GM23338 (cell line): ENCODE measurements around the gene KIAA0753. TPM values are rescaled to one million over a fixed set of nuclear protein-coding genes. Genes with fewer than 3 reads are reported as not detected.

ENCODE experiments used
- ATAC-seq: fragments of 200-7000 bp; cut with Tn5 transposase; 3 replicates; pipeline ENCODE4 v1.9.1; 2020
- DNase-seq: peaks from one replicate; pipeline ENCODE4 v3.0.0-alpha.2; 2015; ENCODE audit warnings: low spot score
- H2AFZ ChIP-seq: fragments of 200-600 bp; sonication (generic); 2 replicates; pipeline ENCODE4 v1.8.0; 2016; ENCODE audit warnings: antibody characterized with exemption, mild to moderate bottlenecking, moderate library complexity
- H3F3A ChIP-seq: fragments of 200-600 bp; sonication (generic); replicated peaks from 2 replicates; pipeline ENCODE4 v1.8.0; 2017; ENCODE audit warnings: antibody characterized with exemption, mixed run types, low read depth
- H3K27ac ChIP-seq: fragments of 200-600 bp; sonication (generic); 2 replicates; pipeline ENCODE4 v1.6.1; 2016; ENCODE audit warnings: low read depth
- H3K27me3 ChIP-seq: fragments of 200-600 bp; sonication (generic); 2 replicates; pipeline ENCODE4 v1.8.0; 2016; ENCODE audit warnings: mild to moderate bottlenecking, mixed run types, moderate library complexity; ENCODE audit not compliant: insufficient read depth
- H3K36me3 ChIP-seq: fragments of 200-600 bp; sonication (generic); 2 replicates; pipeline ENCODE4 v1.8.0; 2016; ENCODE audit warnings: mild to moderate bottlenecking; ENCODE audit not compliant: insufficient read depth
- H3K4me1 ChIP-seq: fragments of 200-600 bp; sonication (generic); 2 replicates; pipeline ENCODE4 v1.8.0; 2016; ENCODE audit warnings: mild to moderate bottlenecking, moderate library complexity; ENCODE audit not compliant: insufficient read depth
- H3K4me2 ChIP-seq: fragments of 200-600 bp; sonication (generic); 2 replicates; pipeline ENCODE4 v1.7.1; 2017; ENCODE audit warnings: mixed run types
- H3K4me3 ChIP-seq: fragments of 200-600 bp; sonication (generic); 2 replicates; pipeline ENCODE4 v1.6.1; 2016; ENCODE audit warnings: mixed run types
- H3K79me2 ChIP-seq: fragments of 200-600 bp; sonication (generic); replicated peaks from 2 replicates; pipeline ENCODE4 v1.8.0; 2017; ENCODE audit warnings: mild to moderate bottlenecking; ENCODE audit not compliant: insufficient read depth
- H3K9me2 ChIP-seq: fragments of 200-600 bp; sonication (generic); 2 replicates; pipeline ENCODE4 v1.8.0; 2017; ENCODE audit not compliant: insufficient read depth
- H4K20me1 ChIP-seq: fragments of 200-600 bp; sonication (generic); replicated peaks from 2 replicates; pipeline ENCODE4 v1.8.0; 2017; ENCODE audit warnings: mild to moderate bottlenecking; ENCODE audit not compliant: insufficient read depth
- H3K27ac Mint-ChIP-seq: 2 replicates; pipeline ENCODE4 v1.8.0; 2020; ENCODE audit warnings: inconsistent platforms, mild to moderate bottlenecking, moderate library complexity, mixed read lengths
- H3K27me3 Mint-ChIP-seq: 3 replicates; pipeline ENCODE4 v1.8.0; 2022; ENCODE audit warnings: low read depth, mild to moderate bottlenecking, moderate library complexity, mixed read lengths, inconsistent platforms; ENCODE audit not compliant: insufficient read depth, poor library complexity
- H3K36me3 Mint-ChIP-seq: 3 replicates; pipeline ENCODE4 v1.8.0; 2021; ENCODE audit warnings: low read depth, mild to moderate bottlenecking, inconsistent platforms, moderate library complexity, mixed read lengths
- H3K4me1 Mint-ChIP-seq: 3 replicates; pipeline ENCODE4 v1.8.0; 2020; ENCODE audit warnings: mild to moderate bottlenecking, inconsistent platforms, mixed read lengths
- H3K4me3 Mint-ChIP-seq: 3 replicates; pipeline ENCODE4 v1.8.0; 2021; ENCODE audit warnings: moderate library complexity, mild to moderate bottlenecking, inconsistent platforms, mixed read lengths
- H3K9me3 Mint-ChIP-seq: 3 replicates; pipeline ENCODE4 v1.8.0; 2020; ENCODE audit warnings: moderate library complexity, mild to moderate bottlenecking, inconsistent platforms, mixed read lengths
- JUNB ChIP-seq: IDR thresholded peaks from one replicate; pipeline ENCODE4 v1.6.1; 2016; ENCODE audit warnings: antibody characterized with exemption; ENCODE audit not compliant: unreplicated experiment
- POLR2AphosphoS5 ChIP-seq: IDR thresholded peaks from 2 replicates; pipeline ENCODE4 v1.6.1; 2016; ENCODE audit warnings: antibody characterized with exemption, low read depth
- STAT1 ChIP-seq: IDR thresholded peaks from one replicate; pipeline ENCODE4 v1.6.1; 2016; ENCODE audit warnings: antibody characterized with exemption; ENCODE audit not compliant: unreplicated experiment
- ZNF114 ChIP-seq: fragments of 250-450 bp; sonication (Bioruptor Pico); IDR thresholded peaks from 2 replicates; pipeline ENCODE4 v1.5.0; 2020; ENCODE audit warnings: mild to moderate bottlenecking, moderate library complexity
- polyA plus RNA-seq: library from polyadenylated mRNA; unstranded; fragments of >200 nt; fragmentation: Nextera tagmentation; extraction: Ambion mirVana; gene quantifications from 2 replicates; pipeline ENCODE4 v1.2.1, GENCODE V29; 2016
- total RNA-seq: library from RNA; depleted of rRNA; stranded (reverse); fragments of >200 nt; shearing (Covaris generic); gene quantifications from 2 replicates; pipeline ENCODE4 v1.2.3, GENCODE V29; 2014
- TF ChIP-seq, protein P1 (sequence below): fragments of 250-450 bp; sonication (Bioruptor Pico); IDR thresholded peaks from 2 replicates; pipeline ENCODE4 v1.5.0; 2020; ENCODE audit warnings: mild to moderate bottlenecking, moderate library complexity
- TF ChIP-seq, protein P2 (sequence below): IDR thresholded peaks from one replicate; pipeline ENCODE4 v1.6.1; 2018; ENCODE audit warnings: antibody characterized with exemption; ENCODE audit not compliant: unreplicated experiment

KIAA0753 gene
- total and polyA plus RNA-seq, 2 experiments from 2014 or later, result 6.0 to 27.8 TPM

DNA sequence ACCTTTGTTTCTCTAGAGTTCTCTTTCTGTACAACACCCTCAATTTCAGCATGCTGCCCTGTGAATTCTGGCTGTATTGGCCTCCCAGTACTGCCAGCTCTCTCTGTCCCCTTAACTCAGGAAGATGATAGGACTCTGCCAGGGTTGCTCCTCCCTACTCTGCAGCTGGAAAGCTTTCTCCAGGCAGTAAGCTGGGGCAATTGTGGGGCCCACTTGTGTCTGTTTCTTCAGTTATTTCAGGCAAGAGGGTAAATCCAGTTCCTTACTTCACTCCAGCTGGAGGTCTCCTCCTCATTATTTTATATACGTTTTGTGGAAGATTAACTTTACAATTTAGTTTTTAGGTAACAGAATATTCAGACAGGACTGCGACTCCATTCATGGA is 20.9 kb upstream of the KIAA0753 start:
- peaks cover 2% of the 10 kb centered on the region; the same call in 1 of the 2 replicates for H3K4me1 ChIP-seq
- no peak overlapping the region for H3K4me2 ChIP-seq
- TF ChIP-seq ZNF114, result no peak
- TF ChIP-seq, protein P1, sequence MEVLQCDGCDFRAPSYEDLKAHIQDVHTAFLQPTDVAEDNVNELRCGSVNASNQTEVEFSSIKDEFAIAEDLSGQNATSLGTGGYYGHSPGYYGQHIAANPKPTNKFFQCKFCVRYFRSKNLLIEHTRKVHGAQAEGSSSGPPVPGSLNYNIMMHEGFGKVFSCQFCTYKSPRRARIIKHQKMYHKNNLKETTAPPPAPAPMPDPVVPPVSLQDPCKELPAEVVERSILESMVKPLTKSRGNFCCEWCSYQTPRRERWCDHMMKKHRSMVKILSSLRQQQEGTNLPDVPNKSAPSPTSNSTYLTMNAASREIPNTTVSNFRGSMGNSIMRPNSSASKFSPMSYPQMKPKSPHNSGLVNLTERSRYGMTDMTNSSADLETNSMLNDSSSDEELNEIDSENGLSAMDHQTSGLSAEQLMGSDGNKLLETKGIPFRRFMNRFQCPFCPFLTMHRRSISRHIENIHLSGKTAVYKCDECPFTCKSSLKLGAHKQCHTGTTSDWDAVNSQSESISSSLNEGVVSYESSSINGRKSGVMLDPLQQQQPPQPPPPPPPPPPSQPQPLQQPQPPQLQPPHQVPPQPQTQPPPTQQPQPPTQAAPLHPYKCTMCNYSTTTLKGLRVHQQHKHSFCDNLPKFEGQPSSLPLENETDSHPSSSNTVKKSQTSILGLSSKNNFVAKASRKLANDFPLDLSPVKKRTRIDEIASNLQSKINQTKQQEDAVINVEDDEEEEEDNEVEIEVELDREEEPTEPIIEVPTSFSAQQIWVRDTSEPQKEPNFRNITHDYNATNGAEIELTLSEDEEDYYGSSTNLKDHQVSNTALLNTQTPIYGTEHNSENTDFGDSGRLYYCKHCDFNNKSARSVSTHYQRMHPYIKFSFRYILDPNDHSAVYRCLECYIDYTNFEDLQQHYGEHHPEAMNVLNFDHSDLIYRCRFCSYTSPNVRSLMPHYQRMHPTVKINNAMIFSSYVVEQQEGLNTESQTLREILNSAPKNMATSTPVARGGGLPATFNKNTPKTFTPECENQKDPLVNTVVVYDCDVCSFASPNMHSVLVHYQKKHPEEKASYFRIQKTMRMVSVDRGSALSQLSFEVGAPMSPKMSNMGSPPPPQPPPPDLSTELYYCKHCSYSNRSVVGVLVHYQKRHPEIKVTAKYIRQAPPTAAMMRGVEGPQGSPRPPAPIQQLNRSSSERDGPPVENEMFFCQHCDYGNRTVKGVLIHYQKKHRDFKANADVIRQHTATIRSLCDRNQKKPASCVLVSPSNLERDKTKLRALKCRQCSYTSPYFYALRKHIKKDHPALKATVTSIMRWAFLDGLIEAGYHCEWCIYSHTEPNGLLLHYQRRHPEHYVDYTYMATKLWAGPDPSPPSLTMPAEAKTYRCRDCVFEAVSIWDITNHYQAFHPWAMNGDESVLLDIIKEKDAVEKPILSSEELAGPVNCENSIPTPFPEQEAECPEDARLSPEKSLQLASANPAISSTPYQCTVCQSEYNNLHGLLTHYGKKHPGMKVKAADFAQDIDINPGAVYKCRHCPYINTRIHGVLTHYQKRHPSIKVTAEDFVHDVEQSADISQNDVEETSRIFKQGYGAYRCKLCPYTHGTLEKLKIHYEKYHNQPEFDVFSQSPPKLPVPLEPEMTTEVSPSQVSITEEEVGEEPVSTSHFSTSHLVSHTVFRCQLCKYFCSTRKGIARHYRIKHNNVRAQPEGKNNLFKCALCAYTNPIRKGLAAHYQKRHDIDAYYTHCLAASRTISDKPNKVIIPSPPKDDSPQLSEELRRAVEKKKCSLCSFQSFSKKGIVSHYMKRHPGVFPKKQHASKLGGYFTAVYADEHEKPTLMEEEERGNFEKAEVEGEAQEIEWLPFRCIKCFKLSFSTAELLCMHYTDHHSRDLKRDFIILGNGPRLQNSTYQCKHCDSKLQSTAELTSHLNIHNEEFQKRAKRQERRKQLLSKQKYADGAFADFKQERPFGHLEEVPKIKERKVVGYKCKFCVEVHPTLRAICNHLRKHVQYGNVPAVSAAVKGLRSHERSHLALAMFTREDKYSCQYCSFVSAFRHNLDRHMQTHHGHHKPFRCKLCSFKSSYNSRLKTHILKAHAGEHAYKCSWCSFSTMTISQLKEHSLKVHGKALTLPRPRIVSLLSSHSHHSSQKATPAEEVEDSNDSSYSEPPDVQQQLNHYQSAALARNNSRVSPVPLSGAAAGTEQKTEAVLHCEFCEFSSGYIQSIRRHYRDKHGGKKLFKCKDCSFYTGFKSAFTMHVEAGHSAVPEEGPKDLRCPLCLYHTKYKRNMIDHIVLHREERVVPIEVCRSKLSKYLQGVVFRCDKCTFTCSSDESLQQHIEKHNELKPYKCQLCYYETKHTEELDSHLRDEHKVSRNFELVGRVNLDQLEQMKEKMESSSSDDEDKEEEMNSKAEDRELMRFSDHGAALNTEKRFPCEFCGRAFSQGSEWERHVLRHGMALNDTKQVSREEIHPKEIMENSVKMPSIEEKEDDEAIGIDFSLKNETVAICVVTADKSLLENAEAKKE, result no peak
- Mint-ChIP-seq H3K9me3 (no peaks in the 10 kb centered on the region; the same call in 2 of the 3 replicates), H3K27ac (no peak overlapping the region), H3K4me3 (no peak overlapping the region), H3K36me3 (no peaks in the 10 kb centered on the region), H3K4me1 (peaks cover 8% of the 10 kb centered on the region), H3K27me3 (peaks cover 25% of the 10 kb centered on the region)
- DNase-seq (no peak), ATAC-seq (no peak)
- no peaks in the 10 kb centered on the region for H3K79me2 ChIP-seq
- peaks cover 33% of the 10 kb centered on the region for H3K27me3 ChIP-seq
- no peak overlapping the region for H3K4me3 ChIP-seq
- no peaks in the 10 kb centered on the region for H3K9me2 ChIP-seq
- H3K27ac ChIP-seq, result no peak overlapping the region
- H4K20me1 ChIP-seq, result peaks cover 7% of the 10 kb centered on the region; the same call in 1 of the 2 replicates
- H2AFZ ChIP-seq, result no peak overlapping the region
- H3K36me3 ChIP-seq, result no peaks in the 10 kb centered on the region
- no peaks in the 10 kb centered on the region for H3F3A ChIP-seq

DNA sequence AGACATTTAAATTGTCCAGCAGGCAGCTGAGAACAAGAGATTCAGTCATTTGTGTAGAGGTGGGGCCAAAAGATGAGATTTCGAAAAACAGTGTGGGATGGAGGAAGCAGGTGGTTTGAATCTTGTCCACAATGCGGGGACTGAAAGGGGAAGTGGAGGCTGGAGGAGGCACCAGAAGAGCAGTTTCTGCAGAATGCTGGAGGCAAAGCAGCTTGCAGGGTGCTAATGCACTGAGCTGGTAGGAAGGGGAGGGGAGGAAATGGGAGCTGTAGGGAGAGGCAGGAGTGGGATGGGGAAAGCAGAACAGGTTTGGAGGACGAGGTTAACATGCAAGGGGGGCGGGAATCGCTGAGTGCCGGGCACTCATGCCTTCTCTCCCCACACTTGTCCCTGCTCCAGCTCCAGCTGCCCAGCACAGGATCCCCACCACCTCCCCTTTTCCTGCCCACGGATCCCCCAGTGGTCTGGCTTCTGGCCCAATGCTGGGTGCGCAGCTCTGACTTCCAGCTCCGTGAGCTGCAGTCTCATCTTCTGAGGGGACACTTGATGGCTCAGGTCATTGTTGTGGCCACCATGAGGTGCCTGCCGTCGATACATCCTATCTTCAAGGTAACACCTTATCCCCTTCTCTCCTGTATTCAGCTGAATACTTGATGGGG is 20.4 kb upstream of the KIAA0753 start:
- peaks cover 8% of the 10 kb centered on the region for H3K4me1 Mint-ChIP-seq
- H3K36me3 Mint-ChIP-seq, result no peaks in the 10 kb centered on the region
- no peak overlapping the region for H3K4me3 Mint-ChIP-seq
- Histone ChIP-seq H2AFZ (no peak overlapping the region), H3K4me3 (no peak overlapping the region), H3K27ac (no peak overlapping the region), H3K27me3 (peaks cover 38% of the 10 kb centered on the region), H3K4me1 (peaks cover 2% of the 10 kb centered on the region; the same call in 1 of the 2 replicates), H3K36me3 (no peaks in the 10 kb centered on the region), H3F3A (no peaks in the 10 kb centered on the region), H3K9me2 (no peaks in the 10 kb centered on the region), H4K20me1 (peaks cover 7% of the 10 kb centered on the region; the same call in 1 of the 2 replicates), H3K79me2 (no peaks in the 10 kb centered on the region), H3K4me2 (no peak overlapping the region)
- DNase-seq, result no peak
- no peaks in the 10 kb centered on the region; the same call in 2 of the 3 replicates for H3K9me3 Mint-ChIP-seq
- H3K27me3 Mint-ChIP-seq, result peaks cover 26% of the 10 kb centered on the region
- no peak overlapping the region for H3K27ac Mint-ChIP-seq
- no peak for ATAC-seq
- TF ChIP-seq STAT1 (no peak), POLR2AphosphoS5 (no peak), JUNB (no peak), ZNF114 (no peak)
- TF ChIP-seq, protein P2, sequence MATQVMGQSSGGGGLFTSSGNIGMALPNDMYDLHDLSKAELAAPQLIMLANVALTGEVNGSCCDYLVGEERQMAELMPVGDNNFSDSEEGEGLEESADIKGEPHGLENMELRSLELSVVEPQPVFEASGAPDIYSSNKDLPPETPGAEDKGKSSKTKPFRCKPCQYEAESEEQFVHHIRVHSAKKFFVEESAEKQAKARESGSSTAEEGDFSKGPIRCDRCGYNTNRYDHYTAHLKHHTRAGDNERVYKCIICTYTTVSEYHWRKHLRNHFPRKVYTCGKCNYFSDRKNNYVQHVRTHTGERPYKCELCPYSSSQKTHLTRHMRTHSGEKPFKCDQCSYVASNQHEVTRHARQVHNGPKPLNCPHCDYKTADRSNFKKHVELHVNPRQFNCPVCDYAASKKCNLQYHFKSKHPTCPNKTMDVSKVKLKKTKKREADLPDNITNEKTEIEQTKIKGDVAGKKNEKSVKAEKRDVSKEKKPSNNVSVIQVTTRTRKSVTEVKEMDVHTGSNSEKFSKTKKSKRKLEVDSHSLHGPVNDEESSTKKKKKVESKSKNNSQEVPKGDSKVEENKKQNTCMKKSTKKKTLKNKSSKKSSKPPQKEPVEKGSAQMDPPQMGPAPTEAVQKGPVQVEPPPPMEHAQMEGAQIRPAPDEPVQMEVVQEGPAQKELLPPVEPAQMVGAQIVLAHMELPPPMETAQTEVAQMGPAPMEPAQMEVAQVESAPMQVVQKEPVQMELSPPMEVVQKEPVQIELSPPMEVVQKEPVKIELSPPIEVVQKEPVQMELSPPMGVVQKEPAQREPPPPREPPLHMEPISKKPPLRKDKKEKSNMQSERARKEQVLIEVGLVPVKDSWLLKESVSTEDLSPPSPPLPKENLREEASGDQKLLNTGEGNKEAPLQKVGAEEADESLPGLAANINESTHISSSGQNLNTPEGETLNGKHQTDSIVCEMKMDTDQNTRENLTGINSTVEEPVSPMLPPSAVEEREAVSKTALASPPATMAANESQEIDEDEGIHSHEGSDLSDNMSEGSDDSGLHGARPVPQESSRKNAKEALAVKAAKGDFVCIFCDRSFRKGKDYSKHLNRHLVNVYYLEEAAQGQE, result no peak
